Measurements from ENCODE around the gene VRK3.

- TF ChIP-seq POLR2A (IDR thresholded peaks at IDR 0.05; ENCODE audit: low read depth, low read length): no peak
- TF ChIP-seq CTCF (IDR thresholded peaks at IDR 0.05; ENCODE audit: extremely low read depth in 1 of 2, insufficient read depth in 1 of 2, low read depth in 1 of 2, low read length in 2 of 2): no peak
- TF ChIP-seq POLR2AphosphoS5 (IDR thresholded peaks at IDR 0.05; ENCODE audit: insufficient read depth, low read depth, low read length): no peak
- no peak for TF ChIP-seq MYC (IDR thresholded peaks at IDR 0.05; ENCODE audit: low read depth, low read length)
- TF ChIP-seq EZH2 (IDR thresholded peaks at IDR 0.05; ENCODE audit: borderline replicate concordance, low read depth, low read length, severe bottlenecking): no peak
Measured at GRCh38 chr19:49973987-49974386, 51.2 kb downstream of the VRK3 start.

Measured in endothelial cell of umbilical vein (primary cell).